Stromal cell of bone marrow (primary cell): ENCODE data around the gene DNAH6.
"Not testable (repeated sequence)": the region's sequence is repeated elsewhere in the genome, so short reads cannot be mapped to it uniquely, and the experiment has no call there.

Experiments
- DNase-seq: peaks from one replicate; pipeline ENCODE4 v3.0.0-alpha.2; 2012; ENCODE audit warnings: low read depth

The DNAH6 gene, protein sequence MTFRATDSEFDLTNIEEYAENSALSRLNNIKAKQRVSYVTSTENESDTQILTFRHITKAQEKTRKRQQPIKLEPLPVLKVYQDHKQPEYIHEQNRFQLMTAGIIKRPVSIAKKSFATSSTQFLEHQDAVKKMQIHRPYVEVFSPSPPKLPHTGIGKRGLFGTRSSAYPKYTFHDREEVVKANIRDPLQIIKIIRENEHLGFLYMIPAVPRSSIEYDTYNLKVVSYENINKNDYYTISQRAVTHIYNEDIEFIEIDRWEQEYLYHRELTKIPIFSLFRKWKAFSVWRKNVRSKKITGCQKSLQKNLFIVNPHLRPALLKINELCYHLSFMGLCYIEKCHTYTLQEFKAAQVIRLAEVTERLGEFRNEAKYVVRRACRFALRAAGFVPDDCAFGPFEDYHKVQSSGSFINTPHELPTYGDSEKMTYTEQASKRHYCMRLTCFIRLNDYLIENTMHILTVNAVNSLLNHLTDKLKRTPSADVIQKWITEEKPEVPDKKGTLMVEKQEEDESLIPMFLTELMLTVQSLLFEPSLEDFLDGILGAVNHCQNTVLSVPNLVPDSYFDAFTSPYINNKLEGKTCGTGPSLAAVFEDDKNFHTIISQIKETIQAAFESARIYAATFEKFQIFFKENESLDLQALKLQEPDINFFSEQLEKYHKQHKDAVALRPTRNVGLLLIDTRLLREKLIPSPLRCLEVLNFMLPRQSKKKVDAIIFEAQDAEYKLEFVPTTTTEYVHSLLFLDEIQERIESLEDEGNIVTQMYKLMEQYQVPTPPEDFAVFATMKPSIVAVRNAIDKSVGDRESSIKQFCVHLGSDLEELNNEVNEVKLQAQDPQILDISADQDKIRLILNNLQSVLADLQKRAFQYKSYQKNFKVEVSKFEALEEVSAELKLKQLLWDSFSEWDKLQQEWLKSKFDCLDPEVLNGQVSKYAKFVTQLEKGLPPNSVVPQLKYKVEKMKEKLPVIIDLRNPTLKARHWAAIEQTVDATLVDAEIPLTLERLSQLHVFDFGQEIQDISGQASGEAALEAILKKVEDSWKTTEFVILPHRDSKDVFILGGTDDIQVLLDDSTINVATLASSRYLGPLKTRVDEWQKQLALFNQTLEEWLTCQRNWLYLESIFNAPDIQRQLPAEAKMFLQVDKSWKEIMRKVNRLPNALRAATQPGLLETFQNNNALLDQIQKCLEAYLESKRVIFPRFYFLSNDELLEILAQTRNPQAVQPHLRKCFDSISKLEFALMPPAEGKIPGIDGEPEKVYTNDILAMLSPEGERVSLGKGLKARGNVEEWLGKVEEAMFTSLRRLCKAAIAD (N-terminal part only)

DNA sequence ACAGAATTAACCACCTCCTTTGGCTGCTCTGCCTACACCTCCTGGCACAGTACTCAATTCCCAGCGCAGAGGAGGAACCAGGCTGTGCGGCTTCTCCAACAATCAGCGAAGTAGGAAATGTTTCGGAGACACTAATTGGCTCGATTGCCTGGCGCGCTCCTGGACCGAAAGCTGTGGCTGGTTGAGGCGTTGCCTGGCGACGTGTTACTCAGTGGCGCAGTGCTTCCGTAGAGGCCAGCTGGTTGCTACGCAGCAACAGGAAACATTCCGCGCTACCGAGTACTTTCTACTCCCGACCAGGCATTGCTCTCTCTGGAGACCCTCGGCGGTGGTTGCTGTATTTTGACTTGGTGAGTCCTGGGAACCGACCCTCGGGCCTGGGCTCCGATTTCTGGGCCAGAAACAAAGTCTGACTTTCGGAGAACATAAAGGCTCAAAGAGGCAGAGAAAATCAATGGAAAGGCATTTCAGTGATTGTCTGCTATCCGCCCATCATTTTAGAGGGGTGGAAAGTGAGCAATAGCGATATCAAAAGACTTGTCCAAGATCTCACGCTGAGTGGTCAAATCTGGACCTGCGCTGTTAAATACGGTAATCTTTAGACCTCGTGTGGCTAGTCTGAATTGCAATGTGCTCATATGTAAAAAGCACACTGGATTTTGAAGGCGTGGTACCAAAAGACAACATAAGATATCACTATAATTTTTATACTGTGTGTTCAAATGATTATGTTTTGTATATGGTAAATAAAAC is at the start of gene DNAH6:
TSS of gene DNAH6 (plus strand) at position 265 of the 753 bp plus-strand sequence. CDS start 1,329 bp downstream, outside the sequence.
- peak; percentile 96 for DNase-seq

DNA sequence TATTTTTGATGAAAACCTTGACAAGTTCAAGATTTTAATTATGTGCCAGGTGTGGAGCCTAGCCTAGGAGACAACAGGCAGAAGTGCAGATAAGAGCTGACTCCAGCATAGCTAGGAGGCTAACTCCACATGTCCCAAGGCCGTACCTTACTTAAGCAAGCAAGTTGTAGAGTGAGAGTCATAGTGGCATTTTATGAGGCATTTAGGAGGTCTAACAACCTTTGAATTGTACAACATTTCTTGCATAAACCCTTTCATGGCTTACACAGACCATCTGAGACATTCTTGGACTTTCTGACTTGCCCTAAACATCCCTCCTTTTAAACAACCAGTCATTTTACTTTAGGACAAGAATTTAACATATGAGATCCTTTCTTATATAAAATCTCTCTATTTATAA is 48.9 kb upstream of the DNAH6 start:
- no peak for DNase-seq

DNA sequence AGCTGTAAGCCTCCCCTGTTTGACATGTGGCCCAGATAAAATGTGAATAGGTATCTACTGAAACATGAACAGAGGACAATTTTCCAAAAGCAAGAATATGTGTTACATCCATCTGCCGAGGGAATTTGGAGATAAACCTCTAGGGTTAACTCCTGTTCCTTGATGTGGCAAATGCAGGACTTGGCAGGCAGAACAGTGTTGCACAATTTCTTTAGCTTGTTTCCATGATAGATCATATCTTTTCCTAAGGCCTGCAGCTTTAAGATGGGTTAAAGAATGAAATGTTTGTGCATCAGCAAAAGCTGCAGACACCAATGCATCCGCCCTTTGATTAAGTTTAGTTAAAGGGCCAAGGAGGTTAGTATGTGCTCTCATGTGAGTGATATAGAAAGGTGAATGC is 43.9 kb upstream of the DNAH6 start:
- not testable (repeated sequence) for DNase-seq

DNA sequence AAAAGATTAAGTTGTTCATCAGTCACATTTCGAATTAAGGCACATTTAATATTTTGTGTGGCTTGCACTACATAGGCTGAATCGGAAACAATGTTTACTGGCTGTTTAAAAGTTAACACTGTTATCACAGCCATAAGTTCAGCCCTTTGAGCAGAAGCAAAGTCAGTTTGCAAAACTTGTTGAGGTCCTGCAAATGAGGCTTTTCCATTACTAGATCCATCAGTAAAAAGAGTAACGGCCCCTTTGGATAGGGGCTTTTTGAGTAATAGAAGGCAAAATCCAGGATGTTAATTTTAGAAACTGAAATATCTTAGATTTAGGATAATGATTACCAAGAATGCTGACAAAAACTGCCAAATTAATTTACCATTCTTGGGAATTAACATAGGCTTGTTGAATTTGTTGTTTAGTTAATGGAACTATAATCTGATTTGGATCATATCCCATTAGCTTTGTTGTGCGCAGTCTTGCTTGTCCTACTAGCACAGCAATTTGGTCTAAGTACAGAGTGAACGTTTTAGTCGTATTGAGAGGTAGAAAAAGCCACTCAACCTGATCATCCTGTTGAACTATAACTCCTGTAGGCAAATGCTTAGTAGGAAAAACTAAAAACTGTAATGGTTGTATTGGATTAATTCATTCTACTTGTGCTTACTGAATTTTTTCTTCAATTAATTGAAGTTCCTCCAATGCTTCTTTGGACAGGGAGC is 43.3 kb upstream of the DNAH6 start:
- DNase-seq, result no peak

DNA sequence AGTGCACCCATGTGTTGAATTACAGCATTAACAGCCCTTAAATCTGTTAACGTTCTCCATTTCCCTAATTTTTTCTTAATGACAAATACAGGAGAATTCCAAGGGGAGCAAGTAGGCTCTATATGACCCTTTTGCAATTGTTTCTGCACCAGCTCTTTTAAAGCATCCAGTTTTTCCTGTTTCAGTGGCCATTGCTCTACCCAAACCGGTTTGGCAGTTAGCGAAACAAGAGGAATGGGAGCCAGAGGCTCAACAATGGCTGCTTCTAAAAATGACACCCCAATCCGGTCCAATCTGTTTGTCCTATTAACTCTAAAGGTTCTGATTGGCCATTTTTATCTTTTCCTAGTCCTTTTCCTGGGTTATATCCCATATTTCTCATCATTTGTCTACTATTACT is 42.1 kb upstream of the DNAH6 start:
- no peak for DNase-seq

DNA sequence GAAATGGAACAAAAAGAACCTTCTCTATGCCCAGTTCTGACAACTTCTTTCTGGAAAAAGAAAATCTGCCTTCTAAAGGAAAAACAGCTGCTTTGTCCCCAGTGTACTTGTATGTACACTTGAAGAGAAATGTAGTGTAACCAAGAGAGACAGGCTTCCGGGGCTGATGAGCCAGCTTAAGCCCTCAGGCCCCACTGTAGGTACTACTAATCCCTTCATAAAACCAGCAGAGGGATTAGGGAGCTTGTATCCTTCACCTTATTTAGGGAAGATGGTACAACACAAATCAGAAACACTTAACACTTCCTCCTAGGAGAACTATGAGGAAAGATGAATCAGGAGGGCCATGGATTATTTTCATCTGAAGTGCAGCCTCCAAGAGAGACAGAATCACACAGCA is 38.4 kb upstream of the DNAH6 start:
- no peak for DNase-seq

DNA sequence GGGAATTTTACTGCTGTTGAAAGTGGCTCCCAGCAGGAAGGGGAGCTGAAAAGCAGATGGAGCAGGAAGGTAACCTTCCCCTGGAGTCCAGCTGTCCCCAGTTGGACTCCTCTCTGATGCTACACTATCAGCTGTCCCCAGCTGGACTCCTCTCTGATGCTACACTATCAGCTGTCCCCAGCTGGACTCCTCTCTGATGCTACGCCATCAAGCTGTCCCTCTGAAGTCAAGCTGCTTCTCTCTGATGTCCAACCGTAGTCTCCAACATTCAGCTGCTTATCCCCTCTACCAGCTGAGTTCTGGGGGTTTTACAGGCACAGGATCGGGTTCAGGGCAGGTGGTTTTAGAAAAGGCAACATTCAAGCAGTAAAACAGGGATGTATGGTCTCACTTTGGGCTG is 37.4 kb upstream of the DNAH6 start:
- DNase-seq, result no peak

DNA sequence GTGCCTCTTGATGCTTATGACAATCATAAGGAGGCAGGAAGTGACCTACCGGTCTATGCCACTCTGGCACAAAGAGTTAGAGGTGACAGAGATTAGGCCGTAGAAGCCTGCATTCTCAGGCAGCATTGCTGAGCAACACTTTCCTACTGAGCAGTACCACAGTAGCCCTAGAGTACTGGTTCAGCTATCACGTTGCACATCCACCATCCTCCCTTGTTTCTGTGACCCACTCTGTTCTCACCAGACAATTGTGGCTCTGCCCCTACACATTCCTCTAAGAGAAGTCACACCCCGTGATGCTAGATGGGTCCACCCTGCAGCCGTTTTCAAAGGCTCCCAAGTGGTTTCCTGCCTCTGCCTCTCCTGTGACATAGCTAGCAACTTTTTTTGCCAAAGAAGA is 34.6 kb upstream of the DNAH6 start:
- DNase-seq, result peak; percentile 59

DNA sequence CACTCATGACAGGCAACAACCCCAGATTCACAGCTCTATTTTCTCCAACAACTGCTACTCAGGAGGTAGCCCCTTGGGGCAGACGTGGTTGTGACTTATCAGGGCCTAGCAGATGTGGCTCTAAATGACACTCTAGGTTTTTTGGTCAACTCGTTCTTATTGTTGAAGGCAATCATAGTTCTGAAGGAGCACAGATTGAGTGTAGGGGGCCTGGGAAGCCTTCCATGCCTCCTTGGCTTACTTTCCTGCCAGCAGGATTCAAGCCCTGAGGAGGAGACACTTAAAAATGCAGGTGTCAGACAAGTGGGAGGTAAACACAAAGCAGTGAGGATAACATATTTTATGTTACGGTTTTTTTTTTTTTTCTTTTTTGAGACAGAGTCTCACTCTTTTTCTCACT is 33.7 kb upstream of the DNAH6 start:
- no peak for DNase-seq

DNA sequence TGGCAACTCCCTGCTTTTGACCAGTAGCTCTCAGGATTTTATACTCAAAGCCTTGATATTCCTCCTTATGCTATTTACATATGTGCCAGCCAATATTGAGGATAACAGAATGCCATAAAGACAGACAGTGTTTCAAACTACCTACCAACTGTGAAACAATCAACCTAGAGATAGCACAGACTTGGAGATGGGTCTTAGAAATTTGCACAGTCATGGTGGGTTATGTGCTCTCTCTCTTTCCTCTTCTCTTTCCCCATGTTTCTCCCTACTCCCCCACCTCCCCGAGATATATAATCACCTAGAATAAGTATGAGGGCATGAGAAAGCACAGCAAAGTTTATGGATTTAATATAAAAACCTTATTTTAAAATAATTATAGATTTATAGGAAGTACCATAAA is 33.0 kb upstream of the DNAH6 start:
- DNase-seq, result no peak

DNA sequence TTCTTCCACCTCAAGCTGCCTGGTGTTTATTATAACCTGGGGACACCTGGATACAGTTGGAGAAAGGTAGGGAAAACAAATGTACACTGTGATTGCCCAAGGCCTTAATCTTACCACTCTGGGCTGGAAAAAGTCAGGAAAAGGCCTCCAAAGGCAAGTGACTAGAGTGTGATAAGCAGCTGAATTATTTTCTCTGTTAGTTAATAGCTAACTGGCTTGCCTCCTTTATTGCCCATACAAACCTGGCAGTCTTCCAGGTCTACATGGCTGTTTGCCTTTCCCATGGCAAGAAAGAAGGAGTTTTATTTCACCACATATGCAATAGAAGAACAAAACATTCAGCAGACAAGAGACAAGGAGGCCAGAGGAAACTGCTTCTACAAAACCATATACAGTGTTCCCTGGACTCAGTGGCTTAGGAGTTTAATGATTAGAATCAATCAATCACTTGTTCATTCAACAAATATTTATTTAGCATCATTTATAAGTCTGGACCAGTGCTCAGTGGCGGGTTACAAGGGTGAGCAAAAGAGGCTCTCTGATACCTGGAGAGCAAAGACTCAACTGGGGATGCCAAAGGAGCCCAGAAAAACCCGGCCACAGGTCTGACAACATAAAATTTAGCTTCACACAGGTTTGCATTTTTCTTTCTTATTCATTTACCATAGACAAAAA is 29.7 kb upstream of the DNAH6 start:
- no peak for DNase-seq

DNA sequence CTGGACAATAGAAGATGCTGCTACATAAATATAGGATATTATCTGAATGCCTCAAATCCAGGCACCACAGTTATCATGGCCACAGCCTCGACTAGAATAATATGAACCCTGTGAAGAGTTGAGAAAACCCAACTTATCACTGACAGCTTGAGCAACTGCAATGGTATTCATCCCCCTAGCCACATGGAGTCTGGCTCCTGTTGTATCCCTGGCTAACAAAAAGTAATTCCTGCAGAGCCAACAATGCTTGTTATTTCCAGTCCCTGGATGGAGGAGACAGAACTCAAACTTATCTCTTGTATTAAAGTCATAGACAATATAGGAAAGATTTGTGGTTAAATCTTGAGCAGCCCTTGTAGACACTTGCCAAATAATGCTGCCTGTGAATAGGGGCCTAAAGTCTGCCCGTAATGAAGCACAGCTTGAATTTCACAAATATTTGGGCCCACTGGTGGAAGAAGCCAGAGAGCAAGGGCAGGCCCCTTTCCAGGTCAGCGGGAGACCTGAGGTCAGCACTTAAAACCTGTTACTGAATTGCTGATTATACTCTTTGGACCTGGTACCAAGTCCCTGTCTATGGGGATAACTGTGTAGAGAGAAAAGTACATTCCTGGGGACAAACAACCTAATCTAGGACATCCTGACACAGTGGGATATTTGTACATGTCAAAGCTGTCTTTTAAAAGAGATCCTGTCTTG is 28.9 kb upstream of the DNAH6 start:
- no peak for DNase-seq

DNA sequence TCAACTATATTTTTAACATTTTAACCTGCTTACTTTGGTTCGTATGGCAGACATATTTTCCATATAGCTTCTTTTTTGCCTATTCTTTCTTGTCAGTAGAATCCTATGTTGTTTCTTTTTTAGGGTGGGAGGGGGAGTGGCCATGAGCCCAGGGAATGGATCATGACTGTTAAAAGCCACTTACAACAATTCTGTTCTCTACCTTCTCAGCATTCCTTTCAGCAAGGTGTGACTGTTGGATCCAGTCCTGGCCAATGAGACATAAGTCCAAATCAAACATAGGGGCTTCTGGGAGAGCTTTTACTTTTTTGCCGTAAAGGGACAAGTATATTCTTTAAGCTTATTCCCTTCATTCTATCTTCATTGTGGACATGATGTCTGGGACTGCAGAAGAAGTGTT is 25.0 kb upstream of the DNAH6 start:
- no peak for DNase-seq

DNA sequence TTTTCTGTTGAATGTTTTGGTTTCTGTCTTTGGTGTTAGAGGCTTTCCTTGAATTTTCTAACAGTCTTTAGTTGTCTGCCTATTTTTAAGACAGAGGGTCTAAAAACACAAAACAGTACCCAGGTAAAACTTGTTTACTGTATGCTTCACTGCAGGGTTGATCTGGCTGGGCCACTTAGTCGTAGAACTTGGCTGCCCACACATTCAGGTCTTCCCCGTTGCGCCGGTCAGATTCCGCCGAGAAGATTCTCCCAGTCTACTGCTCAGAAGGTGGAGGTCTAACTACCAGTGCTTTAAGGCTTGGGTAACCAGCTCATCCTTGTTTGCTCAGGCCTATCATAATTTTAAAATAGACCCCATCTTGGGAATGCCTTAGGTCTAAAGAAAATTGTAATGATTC is 24.6 kb upstream of the DNAH6 start:
- no peak for DNase-seq

DNA sequence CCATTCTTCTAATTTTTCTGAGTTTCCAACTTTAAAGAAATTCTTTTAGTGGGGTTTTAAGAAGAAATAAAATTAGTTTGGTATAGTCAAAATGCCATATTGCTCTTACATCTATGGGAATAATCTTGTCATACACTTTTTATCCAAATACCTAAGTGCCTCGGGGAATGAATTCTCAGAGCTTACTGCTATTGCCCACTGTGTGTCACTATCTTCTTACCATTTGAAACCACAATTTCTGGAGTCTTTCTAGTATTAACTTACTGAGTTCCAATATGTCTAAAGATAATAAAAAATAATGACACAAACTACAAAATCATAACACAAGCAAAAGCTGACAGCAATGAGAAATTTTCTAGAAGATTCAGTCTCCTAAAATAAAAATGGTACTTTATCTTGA is 23.7 kb upstream of the DNAH6 start:
- no peak for DNase-seq

DNA sequence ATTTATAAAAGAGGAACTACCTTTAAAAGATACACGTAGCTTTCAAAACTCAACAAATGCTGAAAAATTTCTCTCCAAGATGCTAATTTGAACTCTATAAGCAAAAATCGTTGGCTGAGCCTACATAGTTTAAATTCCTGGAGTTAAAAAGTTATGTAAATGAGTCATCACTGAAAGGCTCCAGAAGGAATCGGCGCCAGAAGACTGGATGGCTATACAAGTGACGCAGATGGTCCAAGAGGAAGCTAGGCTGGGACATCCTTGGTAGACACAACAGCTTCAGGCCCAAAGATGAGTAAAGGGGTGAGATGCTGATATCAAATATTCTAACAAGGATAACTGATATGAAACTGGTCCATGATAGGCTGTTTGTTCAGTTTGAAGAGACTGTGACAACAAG is 22.8 kb upstream of the DNAH6 start:
- peak; percentile 41 for DNase-seq

DNA sequence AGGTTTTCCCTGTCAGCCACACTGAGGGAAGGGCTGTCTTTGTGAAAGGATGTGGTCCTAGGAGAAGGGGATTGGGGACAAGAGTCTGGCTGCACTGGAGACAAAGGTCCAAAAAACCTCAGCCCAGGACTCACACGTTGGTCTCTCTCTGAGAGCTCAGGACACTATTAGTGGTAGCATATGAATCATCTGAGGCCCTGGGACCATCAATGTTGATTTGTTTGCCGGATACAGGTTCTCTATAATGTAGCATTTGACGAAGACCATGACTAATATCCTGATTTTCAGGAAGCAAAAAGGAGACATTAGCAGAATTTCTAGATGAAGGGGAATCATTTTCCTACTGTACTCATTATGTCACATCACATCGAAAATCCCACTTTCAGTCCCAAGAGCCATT is 22.2 kb upstream of the DNAH6 start:
- DNase-seq, result no peak

DNA sequence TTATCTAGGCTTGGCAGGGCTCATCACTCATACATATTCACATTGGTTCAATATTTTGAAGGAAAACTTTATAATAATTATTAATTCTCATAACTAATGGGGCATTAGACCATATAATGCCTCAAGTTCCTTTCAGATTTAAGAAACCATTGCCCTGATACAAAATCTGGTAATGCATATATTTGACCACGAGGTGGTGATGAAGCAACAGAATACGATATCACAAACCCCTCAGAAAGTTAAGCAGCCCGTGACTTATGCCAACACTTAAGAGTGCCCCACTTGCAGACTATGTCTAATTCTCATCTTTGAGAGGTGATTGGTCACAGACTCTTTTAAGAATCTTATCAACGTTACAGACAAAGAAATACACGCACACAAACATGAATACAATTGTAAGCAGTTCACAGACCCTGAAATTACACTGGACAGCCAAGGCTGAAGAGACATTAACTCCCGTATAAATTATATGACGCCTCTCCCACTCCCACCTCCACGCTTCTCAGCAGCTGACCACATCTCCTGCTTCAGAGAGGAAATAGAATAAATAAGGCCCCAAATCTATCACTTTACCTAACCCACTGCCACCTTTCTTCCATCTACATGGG is 20.7 kb upstream of the DNAH6 start:
- peak; percentile 51 for DNase-seq

DNA sequence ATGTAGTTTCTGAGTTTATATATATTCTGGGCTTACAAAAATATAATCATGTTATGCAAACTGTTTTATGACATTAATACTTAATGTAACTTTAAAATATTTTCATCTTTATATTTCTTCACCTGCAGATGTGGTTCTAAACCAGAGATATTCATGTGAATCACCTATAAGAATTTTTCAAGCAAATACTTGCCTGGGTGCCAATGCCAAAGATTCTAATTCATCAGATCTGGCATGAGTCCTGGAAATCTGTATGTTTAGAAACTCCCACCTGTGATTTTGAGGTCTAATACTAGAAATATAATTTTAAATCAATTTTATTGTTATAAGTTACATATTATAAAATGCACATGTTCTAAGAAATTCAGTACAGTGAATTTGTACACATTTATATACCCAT is 19.9 kb upstream of the DNAH6 start:
- no peak for DNase-seq
